ENCODE results near the gene CD320.

The CD320 gene

DNA sequence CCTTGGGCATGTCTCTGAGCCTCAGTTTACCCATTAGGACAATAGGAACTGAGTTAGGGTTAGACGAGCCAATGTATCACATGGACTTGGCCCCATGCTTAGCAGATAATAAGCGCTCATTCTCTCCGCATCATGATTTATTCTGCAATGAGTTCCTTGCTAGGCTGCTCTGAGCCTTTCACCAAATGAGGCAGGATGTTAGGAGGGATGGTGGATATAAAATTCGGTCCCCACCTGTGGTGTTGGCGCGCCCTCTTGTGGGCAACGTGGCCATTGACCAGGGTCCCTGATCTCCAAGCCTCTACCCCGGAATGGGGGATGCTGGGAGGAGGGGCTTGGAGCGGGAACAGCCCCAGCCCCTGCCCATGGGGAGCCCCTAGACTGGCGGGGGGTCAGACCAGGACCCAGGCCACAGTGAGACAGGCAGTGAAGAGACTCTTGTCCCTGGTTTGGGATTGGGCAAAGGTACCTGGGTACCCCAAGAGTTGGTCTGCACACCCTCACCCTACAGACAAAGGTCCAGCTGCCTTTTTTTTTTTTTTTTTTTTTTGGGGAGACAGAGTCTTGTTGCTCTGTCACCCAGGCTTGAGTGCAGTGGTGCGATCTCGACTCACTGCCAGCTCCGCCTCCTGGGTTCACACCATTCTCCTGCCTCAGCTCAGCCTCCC is 55.1 kb downstream of the CD320 start:
- Histone ChIP-seq H3K36me3 (ENCODE audit: control insufficient read depth, insufficient read depth, low read length) (peaks cover 19% of the 10 kb centered on the region), H3K9me3 (ENCODE audit: control insufficient read depth, insufficient read depth, low read length) (no peaks in the 10 kb centered on the region), H3K4me1 (ENCODE audit: control insufficient read depth, insufficient read depth, low read length) (peaks cover 4% of the 10 kb centered on the region), H3K27ac (ENCODE audit: low read length) (no peak overlapping the region), H3K4me3 (ENCODE audit: low read length) (no peak overlapping the region), H3K27me3 (ENCODE audit: control insufficient read depth, insufficient read depth, low read length) (no peaks in the 10 kb centered on the region)
- no CpG with 5 or more reads among the region's 13 CpGs for WGBS (ENCODE audit: insufficient coverage, insufficient read length)
- DNase-seq (ENCODE audit: low read depth, low spot score), result peak; percentile 70
